CD4-positive, alpha-beta T cell treated with Interleukin-15 for 1 hour (primary cell): ENCODE results near the gene CYYR1.

Source experiments
- DNase-seq: peaks from one replicate; pipeline ENCODE4 v3.0.0-alpha.2; 2020

The CYYR1 gene

GRCh38 chr21:26550326-26550725 is 22.8 kb downstream of the CYYR1 start:
- DNase-seq: no peak

GRCh38 chr21:26546446-26547097 is 26.5 kb downstream of the CYYR1 start:
- DNase-seq: peak; percentile 24

GRCh38 chr21:26544201-26544775 is 28.8 kb downstream of the CYYR1 start:
- no peak for DNase-seq

GRCh38 chr21:26540651-26541050 is 32.4 kb downstream of the CYYR1 start:
- DNase-seq: no peak

GRCh38 chr21:26539566-26539965 is 33.5 kb downstream of the CYYR1 start:
- no peak for DNase-seq

- DNase-seq: no peak
Observed at GRCh38 chr21:26534517-26534916, 38.6 kb downstream of the CYYR1 start.

- no peak for DNase-seq
Observed at GRCh38 chr21:26532208-26532607, 40.9 kb downstream of the CYYR1 start.

- DNase-seq: no peak
Observed at GRCh38 chr21:26529526-26529925, 43.6 kb downstream of the CYYR1 start.

- no peak for DNase-seq
Observed at GRCh38 chr21:26528882-26529281, 44.2 kb downstream of the CYYR1 start.

GRCh38 chr21:26522704-26523103 is 50.4 kb downstream of the CYYR1 start:
- DNase-seq: no peak

GRCh38 chr21:26519142-26519541 is 53.9 kb downstream of the CYYR1 start:
- no peak for DNase-seq

- no peak for DNase-seq
Observed at GRCh38 chr21:26515257-26515656, 57.8 kb downstream of the CYYR1 start.

- no peak for DNase-seq
Observed at GRCh38 chr21:26513212-26513611, 59.9 kb downstream of the CYYR1 start.

GRCh38 chr21:26512664-26513063 is 60.4 kb downstream of the CYYR1 start:
- no peak for DNase-seq

- DNase-seq: no peak
Observed at GRCh38 chr21:26508903-26509302, 64.2 kb downstream of the CYYR1 start.

GRCh38 chr21:26506956-26507355 is 66.1 kb downstream of the CYYR1 start:
- no peak for DNase-seq

GRCh38 chr21:26505211-26505610 is 67.9 kb downstream of the CYYR1 start:
- no peak for DNase-seq

GRCh38 chr21:26503414-26503813 is 69.7 kb downstream of the CYYR1 start:
- no peak for DNase-seq

GRCh38 chr21:26501495-26502021 is 71.5 kb downstream of the CYYR1 start:
- DNase-seq: no peak

- DNase-seq: no peak
Observed at GRCh38 chr21:26499495-26499894, 73.6 kb downstream of the CYYR1 start.

GRCh38 chr21:26495283-26495849 is 77.7 kb downstream of the CYYR1 start:
- DNase-seq: no peak

GRCh38 chr21:26491663-26492062 is 81.4 kb downstream of the CYYR1 start:
- no peak for DNase-seq

GRCh38 chr21:26490771-26491170 is 82.3 kb downstream of the CYYR1 start:
- no peak for DNase-seq

- no peak for DNase-seq
Observed at GRCh38 chr21:26489781-26490180, 83.3 kb downstream of the CYYR1 start.
